Fibroblast of lung (primary cell): ENCODE data around the gene HOXA13. TPM values are rescaled to one million over a fixed set of nuclear protein-coding genes. Genes with fewer than 3 reads are reported as not detected.
A peak's percentile ranks its signal among the peaks of the same experiment; 100 is the strongest.

Source experiments
- DNase-seq, 2 donors: peaks; one replicate each; pipeline versions ENCODE4 v3.0.0 to v3.0.0-alpha.2; 2010; ENCODE audit warnings: low read depth in 2 of 2
- H2AFZ ChIP-seq: 2 replicates; pipeline ENCODE4 v1.5.1; 2012; ENCODE audit warnings: low read length, control low read depth, inconsistent platforms
- H3K27ac ChIP-seq: 2 replicates; pipeline ENCODE4 v1.5.1; 2011; ENCODE audit warnings: low read length, control low read depth; ENCODE audit not compliant: insufficient read depth
- H3K27me3 ChIP-seq: 2 replicates; pipeline ENCODE4 v1.5.1; 2011; ENCODE audit warnings: mild to moderate bottlenecking, low read length; ENCODE audit not compliant: control insufficient read depth, insufficient read depth
- H3K36me3 ChIP-seq: 2 replicates; pipeline ENCODE4 v1.5.1; 2011; ENCODE audit warnings: low read length; ENCODE audit not compliant: control insufficient read depth, insufficient read depth
- H3K4me1 ChIP-seq: 2 replicates; pipeline ENCODE4 v1.5.1; 2011; ENCODE audit warnings: low read length; ENCODE audit not compliant: control insufficient read depth, insufficient read depth; ENCODE audit errors: extremely low read depth
- H3K4me2 ChIP-seq: 2 replicates; pipeline ENCODE4 v1.5.1; 2011; ENCODE audit warnings: low read length, control low read depth; ENCODE audit not compliant: insufficient read depth; ENCODE audit errors: extremely low read depth
- H3K4me3 ChIP-seq, 4 experiments: fragments of 200-600 bp in 1 of 4; sonication (generic) in 1 of 4; replicated peaks in 1 of 4; 2 replicates each; pipeline ENCODE4 v1.5.1; 2011 to 2016; ENCODE audit warnings: low read length in 4 of 4, low read depth in 3 of 4, mild to moderate bottlenecking in 3 of 4, control low read depth in 2 of 4, inconsistent platforms in 1 of 4, mixed read lengths in 1 of 4; ENCODE audit not compliant: insufficient read depth in 1 of 4; ENCODE audit errors: control extremely low read depth in 1 of 4
- H3K79me2 ChIP-seq: 2 replicates; pipeline ENCODE4 v1.5.1; 2012; ENCODE audit warnings: mild to moderate bottlenecking, low read length, inconsistent platforms; ENCODE audit not compliant: control insufficient read depth, insufficient read depth
- H3K9ac ChIP-seq: 2 replicates; pipeline ENCODE4 v1.5.1; 2011; ENCODE audit warnings: mild to moderate bottlenecking, low read length, control low read depth; ENCODE audit not compliant: insufficient read depth
- H3K9me3 ChIP-seq: 2 replicates; pipeline ENCODE4 v1.5.1; 2012; ENCODE audit warnings: low read depth, low read length; ENCODE audit not compliant: control insufficient read depth, insufficient read depth
- H4K20me1 ChIP-seq: 2 replicates; pipeline ENCODE4 v1.5.1; 2011; ENCODE audit warnings: low read length; ENCODE audit not compliant: control insufficient read depth, insufficient read depth; ENCODE audit errors: extremely low read depth
- CTCF ChIP-seq, 2 donors: IDR thresholded peaks in 1 of 2; conservative IDR thresholded peaks in 1 of 2; 1 replicate in 1 of 2; 2 replicates in 1 of 2; pipeline ENCODE4 v1.5.1; 2011 to 2012; ENCODE audit warnings: low read length in 2 of 2, control low read depth in 1 of 2, inconsistent platforms in 1 of 2, low read depth in 1 of 2, mild to moderate bottlenecking in 1 of 2
- EZH2 ChIP-seq: IDR thresholded peaks from 2 replicates; pipeline ENCODE4 v1.5.1; 2012; ENCODE audit warnings: low read length, control low read depth, mild to moderate bottlenecking; ENCODE audit errors: missing control alignments
- polyA plus RNA-seq, 2 donors: library from polyadenylated mRNA; depleted of rRNA in 1 of 2; stranded (reverse) in 1 of 2; unstranded in 1 of 2; fragments of >200 nt; gene quantifications; 2 replicates each; pipeline ENCODE4 v1.2.1, GENCODE V29; 2011 to 2012; ENCODE audit warnings: missing spikeins in 1 of 2
- total RNA-seq: library from RNA; depleted of rRNA; stranded (reverse); fragments of >200 nt; gene quantifications from 2 replicates; pipeline ENCODE4 v1.2.1, GENCODE V29; 2014

The HOXA13 gene
- total and polyA plus RNA-seq, 2 donors (not counting 1 experiment from before 2014, with no cell fraction given): not detected

- DNase-seq: peak in 1 of 2 donors; percentile 61
- peak overlapping the region; percentile 98 for H3K27ac ChIP-seq
- H3K27me3 ChIP-seq: no peaks in the 10 kb centered on the region
- peaks cover 2% of the 10 kb centered on the region for H3K36me3 ChIP-seq
- H3K79me2 ChIP-seq: peaks cover 93% of the 10 kb centered on the region
- TF ChIP-seq EZH2 (no peak), CTCF (conservative IDR thresholded peaks at IDR 0.05 in 1 of 2, IDR thresholded peaks at IDR 0.05 in 1 of 2; ENCODE audit: low read depth in 1 of 2, low read length in 2 of 2) (no peak)
- H4K20me1 ChIP-seq: no peaks in the 10 kb centered on the region
- no peak overlapping the region for H2AFZ ChIP-seq
- peaks cover 26% of the 10 kb centered on the region for H3K4me1 ChIP-seq
- H3K9me3 ChIP-seq: no peaks in the 10 kb centered on the region
- H3K4me3 ChIP-seq: peak overlapping the region; percentile 41 to 61 (median 52)
- peak overlapping the region; percentile 70 for H3K9ac ChIP-seq
- peak overlapping the region; percentile 99 for H3K4me2 ChIP-seq
These were observed 54.6 kb downstream of the HOXA13 start for GRCh38 chr7:27145165-27145913.

- peaks cover 28% of the 10 kb centered on the region for H3K4me1 ChIP-seq
- H4K20me1 ChIP-seq: no peaks in the 10 kb centered on the region
- TF ChIP-seq EZH2 (no peak), CTCF (conservative IDR thresholded peaks at IDR 0.05 in 1 of 2, IDR thresholded peaks at IDR 0.05 in 1 of 2; ENCODE audit: low read depth in 1 of 2, low read length in 2 of 2) (no peak)
- H3K36me3 ChIP-seq: peaks cover 2% of the 10 kb centered on the region
- H3K79me2 ChIP-seq: peaks cover 93% of the 10 kb centered on the region
- no peaks in the 10 kb centered on the region for H3K27me3 ChIP-seq
- peak overlapping the region; percentile 98 for H3K27ac ChIP-seq
- no peak for DNase-seq
- peak overlapping the region; percentile 70 for H3K9ac ChIP-seq
- no peaks in the 10 kb centered on the region for H3K9me3 ChIP-seq
- H3K4me3 ChIP-seq: peak overlapping the region; percentile 41 to 61 (median 48)
- no peak overlapping the region for H2AFZ ChIP-seq
- peak overlapping the region; percentile 99 for H3K4me2 ChIP-seq
These were observed 55.1 kb downstream of the HOXA13 start for GRCh38 chr7:27144781-27145164.

Other genes with a start within 250 kb of the HOXA13 start
- gene HOXA1, start 104.1 kb downstream of the HOXA13 start, total RNA-seq: 0.50 and 0.51 TPM in 2 replicates
- gene HOXA1, start 104.1 kb downstream of the HOXA13 start, polyA plus RNA-seq: 0.58 and 0.83 TPM in 2 replicates
- 1.0 and 1.3 TPM in 2 replicates for gene HOXA2, start 97.4 kb downstream of the HOXA13 start, total RNA-seq
- gene HOXA2, start 97.4 kb downstream of the HOXA13 start, polyA plus RNA-seq: 2.3 and 2.6 TPM in 2 replicates
- gene HOXA4, start 69.3 kb downstream of the HOXA13 start, total RNA-seq: 0.33 and 0.51 TPM in 2 replicates
- 2.4 and 3.6 TPM in 2 replicates for gene HOXA4, start 69.3 kb downstream of the HOXA13 start, polyA plus RNA-seq
- 18.3 and 22.1 TPM in 2 replicates for gene HOXA5, start 56.4 kb downstream of the HOXA13 start, total RNA-seq
- gene HOXA5, start 56.4 kb downstream of the HOXA13 start, polyA plus RNA-seq: 16.6 and 35.6 TPM in 2 replicates
- 3.6 and 4.4 TPM in 2 replicates for gene HOXA6, start 52.3 kb downstream of the HOXA13 start, total RNA-seq
- 0.70 and 1.2 TPM in 2 replicates for gene HOXA6, start 52.3 kb downstream of the HOXA13 start, polyA plus RNA-seq
- gene HOXA3, start 47.5 kb downstream of the HOXA13 start, total RNA-seq: 1.5 TPM in 2 replicates
- gene HOXA3, start 47.5 kb downstream of the HOXA13 start, polyA plus RNA-seq: 0.44 and 0.68 TPM in 2 replicates
- 1.0 and 1.2 TPM in 2 replicates for gene HOXA7, start 43.4 kb downstream of the HOXA13 start, total RNA-seq
- 5.3 and 5.9 TPM in 2 replicates for gene HOXA7, start 43.4 kb downstream of the HOXA13 start, polyA plus RNA-seq
- gene HOXA9, start 34.6 kb downstream of the HOXA13 start, total RNA-seq: under 0.01 TPM in 1 of 2 replicates, not detected in the other
- 0.08 and 0.11 TPM in 2 replicates for gene HOXA9, start 34.6 kb downstream of the HOXA13 start, polyA plus RNA-seq
- under 0.01 and 0.17 TPM in 2 replicates for gene HOXA10, start 25.8 kb downstream of the HOXA13 start, total RNA-seq
- 0.25 and 1.00 TPM in 2 replicates for gene HOXA10, start 25.8 kb downstream of the HOXA13 start, polyA plus RNA-seq
- not detected in 2 replicates for gene HOXA11, start 14.9 kb downstream of the HOXA13 start, total RNA-seq
- 0.03 and 0.18 TPM in 2 replicates for gene HOXA11, start 14.9 kb downstream of the HOXA13 start, polyA plus RNA-seq
- gene EVX1, start 42.7 kb upstream of the HOXA13 start, total RNA-seq: not detected in 2 replicates
- not detected in 2 replicates for gene EVX1, start 42.7 kb upstream of the HOXA13 start, polyA plus RNA-seq